ENCODE results near the gene MYEF2. TPM values are rescaled to one million over a fixed set of nuclear protein-coding genes. Genes with fewer than 3 reads are reported as not detected.

Gene MYEF2
- total and polyA plus RNA-seq, 2 donors (not counting 3 experiments of a cell fraction or from before 2014, with no cell fraction given), result 11.6 to 54.8 TPM

- H3K9ac ChIP-seq (replicated peaks; ENCODE audit: extremely low read depth, insufficient read depth, low read length), result no peak overlapping the region
- no peak overlapping the region for H3K4me2 ChIP-seq (ENCODE audit: insufficient read depth, low read length)
- ChIA-PET POLR2A (no interaction called here), CTCF (no interaction called here)
- no peak overlapping the region for H2AFZ ChIP-seq (ENCODE audit: low read depth, low read length)
- H3K79me2 ChIP-seq (ENCODE audit: control insufficient read depth, insufficient read depth, low read length), result no peaks in the 10 kb centered on the region
- H4K20me1 ChIP-seq (replicated peaks; ENCODE audit: control insufficient read depth, extremely low read depth, insufficient read depth, low read length), result no peaks in the 10 kb centered on the region
- intact Hi-C loops (cut with micrococcal nuclease), result no loop called here
- H3K9me1 ChIP-seq (replicated peaks; ENCODE audit: control insufficient read depth, extremely low read depth, insufficient read depth, low read length), result no peaks in the 10 kb centered on the region
- H3K4me1 ChIP-seq (ENCODE audit: control insufficient read depth, extremely low read depth, insufficient read depth, low read length), result peaks cover 38% of the 10 kb centered on the region
- no TSS peak for BruUV-seq (replicated peaks)
- peaks cover 0 to 12% of the 10 kb centered on the region in 2 experiments for H3K36me3 ChIP-seq (ENCODE audit: control insufficient read depth in 2 of 2, extremely low read depth in 1 of 2, insufficient read depth in 2 of 2, low read length in 2 of 2)
- dilution Hi-C loops (cut with MboI; ENCODE audit: extremely low pct_ligation_motif_present, low sequenced_read_pairs), result no loop called here
- H3K27ac ChIP-seq (ENCODE audit: insufficient read depth, low read depth, low read length), result no peak overlapping the region
- no peaks in the 10 kb centered on the region for H3K27me3 ChIP-seq (ENCODE audit: control insufficient read depth in 2 of 2, insufficient read depth in 2 of 2, low read length in 2 of 2)
- DNase-seq (ENCODE audit: low read depth, low spot score) (no peak), FAIRE-seq (peak; percentile 31)
- TF ChIP-seq EZH2 (IDR thresholded peaks at IDR 0.05; ENCODE audit: borderline replicate concordance, low read depth, low read length, severe bottlenecking) (no peak), JUN (IDR thresholded peaks at IDR 0.05; ENCODE audit: borderline replicate concordance, insufficient read depth, insufficient read length, low read depth) (no peak), FOS (IDR thresholded peaks at IDR 0.05; ENCODE audit: borderline replicate concordance, insufficient read depth, low read length) (no peak), MYC (IDR thresholded peaks at IDR 0.05; ENCODE audit: low read depth, low read length) (no peak), POLR2AphosphoS5 (IDR thresholded peaks at IDR 0.05; ENCODE audit: insufficient read depth, low read depth, low read length) (no peak), GATA2 (IDR thresholded peaks at IDR 0.05; ENCODE audit: insufficient read depth, insufficient read length, low read depth, low read length) (no peak)
- TF ChIP-seq, protein P1, sequence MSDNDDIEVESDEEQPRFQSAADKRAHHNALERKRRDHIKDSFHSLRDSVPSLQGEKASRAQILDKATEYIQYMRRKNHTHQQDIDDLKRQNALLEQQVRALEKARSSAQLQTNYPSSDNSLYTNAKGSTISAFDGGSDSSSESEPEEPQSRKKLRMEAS (IDR thresholded peaks at IDR 0.05; ENCODE audit: insufficient read depth, insufficient read length), result no peak
- no peaks in the 10 kb centered on the region for H3K9me3 ChIP-seq (replicated peaks; ENCODE audit: control insufficient read depth, insufficient read depth, low read length)
- H3K4me3 ChIP-seq (replicated peaks in 1 of 3; ENCODE audit: insufficient read depth in 1 of 3, low read depth in 1 of 3, low read length in 3 of 3), result no peak overlapping the region
These were observed 32.2 kb downstream of the MYEF2 start for GRCh38 chr15:48145923-48146322.

DNA sequence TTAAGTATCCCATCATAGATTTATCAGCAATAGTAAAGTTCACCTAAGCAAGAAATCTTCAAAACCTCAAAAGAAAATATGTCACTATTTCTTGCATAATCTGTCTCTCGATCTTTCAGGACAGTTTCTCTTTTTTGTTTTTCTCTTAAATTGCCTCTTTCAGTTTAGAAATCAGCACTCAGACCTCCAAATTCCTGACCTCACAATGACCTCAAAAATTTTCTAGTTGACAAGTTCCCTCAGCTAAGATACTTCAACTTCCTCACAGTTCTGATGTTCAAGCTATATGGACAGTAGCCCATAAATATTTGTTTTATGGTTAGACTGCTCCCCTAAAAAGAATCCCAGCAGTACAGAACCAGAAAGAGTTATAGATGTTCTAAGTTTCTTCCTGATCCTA is 33.2 kb downstream of the MYEF2 start:
- no peaks in the 10 kb centered on the region for H3K9me1 ChIP-seq (replicated peaks; ENCODE audit: control insufficient read depth, extremely low read depth, insufficient read depth, low read length)
- no peak overlapping the region for H2AFZ ChIP-seq (ENCODE audit: low read depth, low read length)
- TF ChIP-seq, protein P1 (IDR thresholded peaks at IDR 0.05; ENCODE audit: insufficient read depth, insufficient read length), result no peak
- no peak for TF ChIP-seq JUN (IDR thresholded peaks at IDR 0.05; ENCODE audit: borderline replicate concordance, insufficient read depth, insufficient read length, low read depth)
- TF ChIP-seq, protein P2, sequence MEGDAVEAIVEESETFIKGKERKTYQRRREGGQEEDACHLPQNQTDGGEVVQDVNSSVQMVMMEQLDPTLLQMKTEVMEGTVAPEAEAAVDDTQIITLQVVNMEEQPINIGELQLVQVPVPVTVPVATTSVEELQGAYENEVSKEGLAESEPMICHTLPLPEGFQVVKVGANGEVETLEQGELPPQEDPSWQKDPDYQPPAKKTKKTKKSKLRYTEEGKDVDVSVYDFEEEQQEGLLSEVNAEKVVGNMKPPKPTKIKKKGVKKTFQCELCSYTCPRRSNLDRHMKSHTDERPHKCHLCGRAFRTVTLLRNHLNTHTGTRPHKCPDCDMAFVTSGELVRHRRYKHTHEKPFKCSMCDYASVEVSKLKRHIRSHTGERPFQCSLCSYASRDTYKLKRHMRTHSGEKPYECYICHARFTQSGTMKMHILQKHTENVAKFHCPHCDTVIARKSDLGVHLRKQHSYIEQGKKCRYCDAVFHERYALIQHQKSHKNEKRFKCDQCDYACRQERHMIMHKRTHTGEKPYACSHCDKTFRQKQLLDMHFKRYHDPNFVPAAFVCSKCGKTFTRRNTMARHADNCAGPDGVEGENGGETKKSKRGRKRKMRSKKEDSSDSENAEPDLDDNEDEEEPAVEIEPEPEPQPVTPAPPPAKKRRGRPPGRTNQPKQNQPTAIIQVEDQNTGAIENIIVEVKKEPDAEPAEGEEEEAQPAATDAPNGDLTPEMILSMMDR (IDR thresholded peaks at IDR 0.05; ENCODE audit: extremely low read depth in 1 of 2, insufficient read depth in 1 of 2, low read depth in 1 of 2, low read length in 2 of 2), result no peak
- TF ChIP-seq GATA2 (IDR thresholded peaks at IDR 0.05; ENCODE audit: insufficient read depth, insufficient read length, low read depth, low read length), result no peak
- no peak for TF ChIP-seq EZH2 (IDR thresholded peaks at IDR 0.05; ENCODE audit: borderline replicate concordance, low read depth, low read length, severe bottlenecking)
- no peak for TF ChIP-seq POLR2AphosphoS5 (IDR thresholded peaks at IDR 0.05; ENCODE audit: insufficient read depth, low read depth, low read length)
- no peak for TF ChIP-seq FOS (IDR thresholded peaks at IDR 0.05; ENCODE audit: borderline replicate concordance, insufficient read depth, low read length)
- TF ChIP-seq MYC (IDR thresholded peaks at IDR 0.05; ENCODE audit: low read depth, low read length), result no peak
- no peak for TF ChIP-seq POLR2A (IDR thresholded peaks at IDR 0.05; ENCODE audit: low read depth, low read length)
- H3K36me3 ChIP-seq (ENCODE audit: control insufficient read depth in 2 of 2, extremely low read depth in 1 of 2, insufficient read depth in 2 of 2, low read length in 2 of 2), result peaks cover 0 to 12% of the 10 kb centered on the region in 2 experiments
- ChIA-PET POLR2A (no interaction called here), CTCF (interaction anchor here (1.0 to 1.2 kb wide), 2 partner anchors 17 to 33 kb away, joined by 3 to 4 read pairs; no protein-coding TSS in a partner anchor)
- no peaks in the 10 kb centered on the region for H3K9me3 ChIP-seq (replicated peaks; ENCODE audit: control insufficient read depth, insufficient read depth, low read length)
- peak overlapping the region; percentile 31 for H3K4me2 ChIP-seq (ENCODE audit: insufficient read depth, low read length)
- H3K27ac ChIP-seq (ENCODE audit: insufficient read depth, low read depth, low read length), result peak overlapping the region; percentile 18
- peak; percentile 8 for FAIRE-seq
- H3K4me3 ChIP-seq (replicated peaks in 1 of 3; ENCODE audit: insufficient read depth in 1 of 3, low read depth in 1 of 3, low read length in 3 of 3), result no peak overlapping the region
- intact Hi-C loops (cut with micrococcal nuclease) (loop anchor here (5.0 kb wide), 1 partner anchor 32 kb away; the partner anchor contains the start of gene MYEF2), dilution Hi-C loops (cut with MboI; ENCODE audit: extremely low pct_ligation_motif_present, low sequenced_read_pairs) (no loop called here)
- no peak overlapping the region for H3K9ac ChIP-seq (replicated peaks; ENCODE audit: extremely low read depth, insufficient read depth, low read length)
- H4K20me1 ChIP-seq (replicated peaks; ENCODE audit: control insufficient read depth, extremely low read depth, insufficient read depth, low read length), result no peaks in the 10 kb centered on the region
- no peaks in the 10 kb centered on the region for H3K27me3 ChIP-seq (ENCODE audit: control insufficient read depth in 2 of 2, insufficient read depth in 2 of 2, low read length in 2 of 2)
- no TSS peak for BruUV-seq (replicated peaks)
- peaks cover 28% of the 10 kb centered on the region for H3K4me1 ChIP-seq (ENCODE audit: control insufficient read depth, extremely low read depth, insufficient read depth, low read length)
- no peaks in the 10 kb centered on the region for H3K79me2 ChIP-seq (ENCODE audit: control insufficient read depth, insufficient read depth, low read length)
- no peak for DNase-seq (ENCODE audit: low read depth, low spot score)
